Epithelial cell of esophagus (primary cell): ENCODE results near the gene RNF150.
"Not testable (repeated sequence)": the region's sequence is repeated elsewhere in the genome, so short reads cannot be mapped to it uniquely, and the experiment has no call there.

Experiments used
- DNase-seq: peaks from one replicate; pipeline ENCODE4 v3.0.0; 2010; ENCODE audit warnings: low read depth
- H3K4me3 ChIP-seq: 2 replicates; pipeline ENCODE4 v1.5.1; 2011; ENCODE audit warnings: mild to moderate bottlenecking, low read length, control low read depth
- TF ChIP-seq, protein P1 (sequence below): IDR thresholded peaks from 2 replicates; pipeline ENCODE4 v1.5.1; 2011; ENCODE audit warnings: low read depth, mild to moderate bottlenecking, low read length, control low read depth, inconsistent platforms; ENCODE audit not compliant: insufficient read depth; ENCODE audit errors: missing control alignments

RNF150 gene

DNA sequence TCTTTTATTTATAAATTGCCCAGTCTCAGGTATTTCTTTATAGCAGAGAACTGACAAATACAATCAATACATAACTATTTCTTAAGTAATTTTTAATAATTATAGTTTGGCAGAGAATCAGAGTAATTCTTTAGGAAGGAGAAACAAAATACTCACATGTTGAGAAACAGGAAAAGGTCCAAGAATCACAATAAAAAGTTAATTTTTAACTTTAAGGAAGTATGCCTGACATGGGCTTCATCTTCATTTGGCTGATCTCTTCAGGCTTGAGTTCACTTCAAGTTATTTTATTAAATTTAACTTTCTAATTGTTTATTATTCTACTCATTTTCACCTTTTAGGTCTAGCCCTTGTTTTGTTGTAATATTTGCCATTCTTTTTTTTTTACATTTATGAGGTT lies 36.1 kb upstream of the RNF150 start:
- DNase-seq = no peak
- no peak overlapping the region for H3K4me3 ChIP-seq
- TF ChIP-seq, protein P1, sequence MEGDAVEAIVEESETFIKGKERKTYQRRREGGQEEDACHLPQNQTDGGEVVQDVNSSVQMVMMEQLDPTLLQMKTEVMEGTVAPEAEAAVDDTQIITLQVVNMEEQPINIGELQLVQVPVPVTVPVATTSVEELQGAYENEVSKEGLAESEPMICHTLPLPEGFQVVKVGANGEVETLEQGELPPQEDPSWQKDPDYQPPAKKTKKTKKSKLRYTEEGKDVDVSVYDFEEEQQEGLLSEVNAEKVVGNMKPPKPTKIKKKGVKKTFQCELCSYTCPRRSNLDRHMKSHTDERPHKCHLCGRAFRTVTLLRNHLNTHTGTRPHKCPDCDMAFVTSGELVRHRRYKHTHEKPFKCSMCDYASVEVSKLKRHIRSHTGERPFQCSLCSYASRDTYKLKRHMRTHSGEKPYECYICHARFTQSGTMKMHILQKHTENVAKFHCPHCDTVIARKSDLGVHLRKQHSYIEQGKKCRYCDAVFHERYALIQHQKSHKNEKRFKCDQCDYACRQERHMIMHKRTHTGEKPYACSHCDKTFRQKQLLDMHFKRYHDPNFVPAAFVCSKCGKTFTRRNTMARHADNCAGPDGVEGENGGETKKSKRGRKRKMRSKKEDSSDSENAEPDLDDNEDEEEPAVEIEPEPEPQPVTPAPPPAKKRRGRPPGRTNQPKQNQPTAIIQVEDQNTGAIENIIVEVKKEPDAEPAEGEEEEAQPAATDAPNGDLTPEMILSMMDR = no peak

DNA sequence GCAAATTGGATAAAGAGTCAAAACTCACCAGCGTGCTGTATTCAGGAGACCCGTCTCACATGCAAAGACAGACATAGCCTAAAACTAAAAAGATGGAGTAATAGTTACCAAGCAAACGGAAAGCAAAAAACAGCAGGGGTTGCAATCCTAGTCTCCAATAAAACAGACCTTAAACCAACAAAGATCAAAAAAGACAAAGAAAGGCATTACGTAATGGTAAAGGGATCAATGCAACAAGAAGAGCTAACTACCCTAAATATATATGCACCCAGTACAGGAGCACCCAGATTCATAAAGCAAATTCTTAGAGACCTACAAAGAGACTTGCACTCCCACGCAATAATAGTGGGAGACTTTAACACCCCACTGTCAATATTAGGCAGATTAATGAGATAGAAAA lies 31.7 kb upstream of the RNF150 start:
- DNase-seq, H3K4me3 ChIP-seq: not testable (repeated sequence)

DNA sequence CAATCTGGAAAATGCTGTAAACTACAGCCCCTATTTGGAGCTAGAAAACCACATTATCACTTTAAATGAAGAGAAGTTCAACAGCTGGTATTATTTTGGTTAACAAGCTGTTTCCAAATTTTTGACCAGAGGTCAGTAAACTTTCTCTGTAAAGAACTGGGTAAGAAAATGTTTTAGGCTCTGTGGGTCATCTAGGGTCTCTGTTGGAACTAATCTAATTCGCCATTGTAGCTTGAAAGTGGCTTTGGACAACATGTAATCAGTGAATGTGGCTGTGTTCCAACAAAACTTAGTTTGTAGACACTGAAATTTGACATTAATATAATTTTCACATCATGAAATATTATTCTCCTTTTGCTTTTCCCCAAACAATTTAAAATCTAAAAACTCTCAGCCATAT lies 25.8 kb upstream of the RNF150 start:
- TF ChIP-seq, protein P1 = no peak
- no peak overlapping the region for H3K4me3 ChIP-seq
- DNase-seq = no peak

DNA sequence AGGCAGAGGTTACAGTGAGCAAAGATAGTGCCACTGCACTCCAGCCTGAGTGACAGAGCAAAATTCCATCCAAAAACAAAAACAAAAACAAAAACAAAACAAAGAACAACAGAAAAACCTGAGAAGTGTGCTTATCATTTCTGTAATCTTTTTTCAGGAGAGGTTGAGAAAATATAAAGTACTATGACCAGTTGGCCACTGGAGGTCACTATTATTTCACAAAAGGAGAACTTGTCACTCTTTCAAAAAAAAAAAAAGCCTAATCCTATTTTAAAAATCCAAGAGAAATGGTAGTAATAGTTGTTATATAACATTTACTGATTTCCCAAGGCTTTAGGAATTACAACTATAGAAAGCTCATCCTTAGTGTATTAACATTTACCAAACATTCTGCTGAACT lies 24.9 kb upstream of the RNF150 start:
- peak; percentile 36 for DNase-seq

DNA sequence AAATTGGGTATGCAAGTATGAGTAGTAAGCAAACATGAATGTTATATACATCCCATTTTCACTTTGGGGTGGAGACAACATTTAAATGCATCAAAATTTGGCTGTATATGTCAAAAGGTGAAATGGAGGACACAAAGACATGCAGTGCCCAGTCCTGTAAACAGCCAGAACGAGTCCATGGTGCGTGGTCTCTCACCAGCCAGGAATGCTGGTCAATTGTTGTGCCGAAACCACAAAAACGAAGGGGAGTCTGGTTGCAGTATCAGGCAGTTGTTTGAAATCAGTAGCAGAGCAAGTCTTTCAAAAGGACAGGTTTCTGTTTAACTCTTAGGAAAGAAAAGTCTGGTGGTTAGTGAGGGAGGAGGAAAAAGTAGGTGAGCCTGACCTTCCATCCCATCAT lies 22.3 kb upstream of the RNF150 start:
- H3K4me3 ChIP-seq = no peak overlapping the region
- no peak for DNase-seq
- TF ChIP-seq, protein P1 = no peak

More for the DNA sequence above, 24.9 kb upstream of the RNF150 start:
- TF ChIP-seq, protein P1 = peak; percentile 24
- no peak overlapping the region for H3K4me3 ChIP-seq

DNA sequence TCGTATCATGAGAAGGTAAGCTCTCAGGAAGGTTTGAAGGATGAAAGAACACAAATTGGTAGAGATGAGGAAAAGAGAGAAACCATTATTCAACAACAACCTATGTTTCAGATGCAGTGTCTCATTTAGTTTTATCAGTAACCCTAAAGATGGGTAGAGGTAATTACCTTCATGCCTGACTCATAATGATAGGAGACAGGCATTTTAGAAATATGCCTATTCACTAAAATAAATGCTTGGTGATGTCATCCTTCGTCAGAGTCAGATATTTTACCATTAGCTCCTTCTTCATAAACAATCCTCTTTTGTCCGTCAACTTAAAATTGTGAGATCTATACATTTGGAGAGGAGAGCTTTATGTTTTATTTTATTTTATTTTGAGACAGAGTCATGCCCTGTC lies 21.5 kb upstream of the RNF150 start:
- H3K4me3 ChIP-seq = no peak overlapping the region
- TF ChIP-seq, protein P1 = no peak
- no peak for DNase-seq

DNA sequence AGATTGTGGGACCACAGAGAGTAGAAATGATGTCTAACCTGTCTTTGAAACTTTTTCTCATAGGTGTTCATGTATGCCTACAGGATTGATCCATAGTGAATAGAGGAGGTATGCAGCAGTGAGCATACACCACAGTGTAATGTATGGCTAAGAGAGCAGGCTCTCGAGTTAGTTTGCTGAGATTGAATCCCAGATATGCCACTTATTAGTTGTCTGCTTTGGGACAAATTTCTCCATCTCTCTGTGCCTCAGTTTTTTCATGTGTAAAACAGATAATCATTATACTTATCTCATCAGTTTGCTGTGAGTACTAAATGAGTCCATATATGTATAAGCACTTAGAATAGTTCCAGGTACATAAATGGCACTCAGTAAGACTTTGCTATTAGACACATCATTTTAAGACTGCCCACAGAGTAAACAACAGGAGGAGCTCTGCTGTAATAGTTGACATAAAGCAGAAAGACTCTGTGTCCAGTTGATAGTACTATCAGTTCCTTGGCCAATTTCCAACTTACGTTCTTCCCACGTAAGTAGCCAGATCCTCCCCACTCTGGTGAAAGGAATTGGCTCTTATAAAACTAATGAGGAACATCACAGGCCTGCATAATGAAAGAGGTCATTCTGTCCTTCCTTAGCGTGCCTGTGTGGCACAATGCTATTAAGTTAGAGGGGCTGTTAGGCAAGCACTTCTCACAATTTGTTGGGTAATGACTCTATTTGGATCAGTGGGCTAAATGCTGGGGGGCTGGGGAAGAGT lies 20.7 kb upstream of the RNF150 start:
- DNase-seq = no peak
- no peak overlapping the region for H3K4me3 ChIP-seq
- TF ChIP-seq, protein P1 = no peak

DNA sequence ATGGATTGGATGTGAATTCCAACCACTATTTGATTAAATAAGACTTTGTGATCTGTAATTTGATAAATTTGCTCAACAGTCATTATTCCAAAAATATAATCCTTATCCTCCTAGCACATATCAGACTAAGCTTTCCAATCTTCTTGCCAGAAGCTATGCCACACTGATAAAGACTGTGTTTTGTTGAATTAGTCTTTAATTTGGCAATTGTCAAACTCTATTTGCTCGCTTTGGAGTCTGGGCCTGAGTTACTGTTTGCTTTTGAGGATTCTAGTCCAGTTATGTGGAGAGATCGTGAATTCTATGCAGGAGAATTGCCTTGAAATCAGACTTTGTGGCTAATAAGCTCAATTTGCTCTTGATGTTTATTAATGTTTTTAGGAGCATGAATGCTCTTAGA lies 10.9 kb upstream of the RNF150 start:
- TF ChIP-seq, protein P1 = no peak
- no peak overlapping the region for H3K4me3 ChIP-seq
- no peak for DNase-seq
